OCI-LY7 (cell line): ENCODE results near the gene MIER3. TPM values are rescaled to one million over a fixed set of nuclear protein-coding genes. Genes with fewer than 3 reads are reported as not detected.

Source experiments
- BruUV-seq: library from RNA; stranded (reverse); fragments of 400-500 nt; replicated peaks from 2 replicates; lab custom pipeline; 2021; lab: Mats Ljungman, UMichigan
- CTCF ChIA-PET: fragments of 300-600 bp; sonication (Branson Sonifier 250); formaldehyde crosslinking; loops from one replicate; lab custom pipeline; 2022; ENCODE audit warnings: antibody characterized with exemption; ENCODE audit not compliant: unreplicated experiment; lab: Charles Lee
- POLR2A ChIA-PET: fragments of 300-600 bp; sonication (Branson Sonifier 250); formaldehyde crosslinking; loops from one replicate; lab custom pipeline; 2022; ENCODE audit warnings: antibody characterized with exemption; lab: Charles Lee
- DNase-seq: peaks from one replicate; pipeline ENCODE4 v3.0.0-alpha.2; 2015; ENCODE audit warnings: low spot score
- H2AFZ ChIP-seq: fragments of 200-600 bp; sonication (generic), shearing (Covaris generic); 2 replicates; pipeline ENCODE4 v1.6.1; 2014; ENCODE audit warnings: mild to moderate bottlenecking, antibody characterized with exemption, low read length, moderate library complexity
- H3K27ac ChIP-seq: fragments of 200-600 bp; sonication (generic); 2 replicates; pipeline ENCODE4 v1.5.1; 2014; ENCODE audit warnings: mixed run types, low read depth, mild to moderate bottlenecking, moderate library complexity, low read length, inconsistent platforms; ENCODE audit not compliant: poor library complexity, severe bottlenecking
- H3K36me3 ChIP-seq: fragments of 200-600 bp; sonication (generic); 2 replicates; pipeline ENCODE4 v1.6.1; 2014; ENCODE audit warnings: mild to moderate bottlenecking, antibody characterized with exemption, low read length, moderate library complexity, mixed read lengths; ENCODE audit not compliant: insufficient read depth
- H3K4me1 ChIP-seq: fragments of 200-600 bp; sonication (generic); 2 replicates; pipeline ENCODE4 v1.5.1; 2014; ENCODE audit warnings: mild to moderate bottlenecking, low read length; ENCODE audit not compliant: insufficient read depth, poor library complexity, severe bottlenecking
- H3K4me2 ChIP-seq: fragments of 200-600 bp; sonication (generic); 2 replicates; pipeline ENCODE4 v1.6.1; 2014; ENCODE audit warnings: mild to moderate bottlenecking, low read length
- H3K4me3 ChIP-seq: fragments of 200-600 bp; sonication (generic); 2 replicates; pipeline ENCODE4 v1.5.1; 2014; ENCODE audit warnings: mild to moderate bottlenecking, low read depth, low read length; ENCODE audit not compliant: poor library complexity, severe bottlenecking
- H3K79me2 ChIP-seq: fragments of 200-600 bp; sonication (generic); 2 replicates; pipeline ENCODE4 v1.6.1; 2016; ENCODE audit warnings: low read depth, mild to moderate bottlenecking, low read length, moderate library complexity, mixed read lengths; ENCODE audit not compliant: insufficient read depth
- H3K9me2 ChIP-seq: fragments of 200-600 bp; sonication (generic); 2 replicates; pipeline ENCODE4 v1.6.1; 2016; ENCODE audit warnings: mild to moderate bottlenecking, low read length, mixed read lengths; ENCODE audit not compliant: insufficient read depth
- H3K9me3 ChIP-seq: fragments of 200-600 bp; sonication (generic); 2 replicates; pipeline ENCODE4 v1.6.1; 2014; ENCODE audit warnings: mild to moderate bottlenecking, mixed run types, low read length, mixed read lengths
- H4K20me1 ChIP-seq: fragments of 200-600 bp; sonication (generic); 2 replicates; pipeline ENCODE4 v1.6.1; 2014; ENCODE audit warnings: mild to moderate bottlenecking, antibody characterized with exemption, low read length, moderate library complexity, mixed read lengths; ENCODE audit not compliant: insufficient read depth
- EZH2phosphoT487 ChIP-seq: fragments of 200-600 bp; sonication (generic); IDR thresholded peaks from 2 replicates; pipeline ENCODE4 v1.6.1; 2018; ENCODE audit warnings: low read depth, borderline replicate concordance, mild to moderate bottlenecking, mixed run types, antibody characterized with exemption, low read length, moderate library complexity, mixed read lengths
- intact Hi-C: fragments of 100-400 bp; cut with micrococcal nuclease; formaldehyde crosslinking; loops from one replicate; pipeline ENCODE4 v1.10.0; 2022; ENCODE audit not compliant: unreplicated experiment
- total RNA-seq, 2 experiments: library from RNA; depleted of rRNA in 1 of 2; stranded (reverse); fragments of >200 nt in 1 of 2; shearing (Covaris generic) in 1 of 2; gene quantifications; 2 replicates each; pipeline ENCODE4 v1.2.3, GENCODE V29; 2014 to 2022
- TF ChIP-seq, protein P1 (sequence below): fragments of 200-600 bp; sonication (generic); conservative IDR thresholded peaks from 2 replicates; pipeline ENCODE4 v1.5.1; 2014; ENCODE audit warnings: mild to moderate bottlenecking, antibody characterized with exemption, low read length, moderate library complexity, mixed read lengths

The MIER3 gene
- total RNA-seq, 2 experiments from 2014 or later, result 12.6 to 29.2 TPM

DNA sequence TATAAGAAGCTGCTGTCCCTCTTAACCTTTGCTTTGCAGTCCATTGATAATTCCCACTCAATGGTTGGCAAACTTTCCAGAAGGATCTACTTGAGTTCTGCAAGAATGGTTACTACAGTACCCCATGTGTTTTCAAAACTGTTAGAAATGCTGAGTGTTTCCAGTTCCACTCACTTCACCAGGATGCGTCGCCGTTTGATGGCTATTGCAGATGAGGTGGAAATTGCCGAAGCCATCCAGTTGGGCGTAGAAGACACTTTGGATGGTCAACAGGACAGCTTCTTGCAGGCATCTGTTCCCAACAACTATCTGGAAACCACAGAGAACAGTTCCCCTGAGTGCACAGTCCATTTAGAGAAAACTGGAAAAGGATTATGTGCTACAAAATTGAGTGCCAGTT is 70.4 kb downstream of the MIER3 start:
- peaks cover 100% of the 10 kb centered on the region for H3K36me3 ChIP-seq
- H3K4me2 ChIP-seq, result no peak overlapping the region
- intact Hi-C loops, result no loop called here
- no peak for DNase-seq
- no peak overlapping the region for H3K27ac ChIP-seq
- no peaks in the 10 kb centered on the region for H3K9me3 ChIP-seq
- H3K9me2 ChIP-seq, result no peaks in the 10 kb centered on the region
- no peaks in the 10 kb centered on the region for H3K4me1 ChIP-seq
- no TSS peak for BruUV-seq
- no peaks in the 10 kb centered on the region for H4K20me1 ChIP-seq
- TF ChIP-seq, protein P1, sequence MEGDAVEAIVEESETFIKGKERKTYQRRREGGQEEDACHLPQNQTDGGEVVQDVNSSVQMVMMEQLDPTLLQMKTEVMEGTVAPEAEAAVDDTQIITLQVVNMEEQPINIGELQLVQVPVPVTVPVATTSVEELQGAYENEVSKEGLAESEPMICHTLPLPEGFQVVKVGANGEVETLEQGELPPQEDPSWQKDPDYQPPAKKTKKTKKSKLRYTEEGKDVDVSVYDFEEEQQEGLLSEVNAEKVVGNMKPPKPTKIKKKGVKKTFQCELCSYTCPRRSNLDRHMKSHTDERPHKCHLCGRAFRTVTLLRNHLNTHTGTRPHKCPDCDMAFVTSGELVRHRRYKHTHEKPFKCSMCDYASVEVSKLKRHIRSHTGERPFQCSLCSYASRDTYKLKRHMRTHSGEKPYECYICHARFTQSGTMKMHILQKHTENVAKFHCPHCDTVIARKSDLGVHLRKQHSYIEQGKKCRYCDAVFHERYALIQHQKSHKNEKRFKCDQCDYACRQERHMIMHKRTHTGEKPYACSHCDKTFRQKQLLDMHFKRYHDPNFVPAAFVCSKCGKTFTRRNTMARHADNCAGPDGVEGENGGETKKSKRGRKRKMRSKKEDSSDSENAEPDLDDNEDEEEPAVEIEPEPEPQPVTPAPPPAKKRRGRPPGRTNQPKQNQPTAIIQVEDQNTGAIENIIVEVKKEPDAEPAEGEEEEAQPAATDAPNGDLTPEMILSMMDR, result no peak
- TF ChIP-seq EZH2phosphoT487, result no peak
- CTCF ChIA-PET, result no interaction called here
- no peak overlapping the region for H2AFZ ChIP-seq
- no peaks in the 10 kb centered on the region for H3K79me2 ChIP-seq
- POLR2A ChIA-PET, result interaction anchor here (0.7 to 0.8 kb wide), 2 partner anchors 16 to 555 kb away, joined by 3 read pairs; no protein-coding TSS in a partner anchor
- no peak overlapping the region for H3K4me3 ChIP-seq

DNA sequence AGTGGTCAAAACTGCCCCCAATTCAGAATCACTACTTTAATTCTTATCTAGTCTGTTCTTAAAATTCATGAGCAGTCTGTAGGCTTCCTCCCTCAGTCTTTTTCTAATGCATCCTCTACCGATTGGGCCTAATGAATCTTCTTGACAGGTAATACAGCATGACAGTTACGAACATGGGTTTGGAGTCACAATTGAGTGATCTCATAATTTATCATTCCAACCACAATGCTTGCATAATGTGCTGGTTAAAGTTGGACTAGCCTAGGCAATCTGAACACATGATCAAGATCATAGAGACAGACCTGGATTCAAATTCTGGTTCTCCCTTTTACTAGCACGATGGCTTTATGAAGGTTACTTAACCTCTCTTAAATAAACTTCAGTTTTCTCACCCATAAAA is 75.6 kb downstream of the MIER3 start:
- no TSS peak for BruUV-seq
- POLR2A ChIA-PET, result no interaction called here
- no peak for TF ChIP-seq EZH2phosphoT487
- TF ChIP-seq, protein P1, result no peak
- Histone ChIP-seq H2AFZ (no peak overlapping the region), H3K4me3 (no peak overlapping the region), H3K4me2 (no peak overlapping the region), H3K9me2 (no peaks in the 10 kb centered on the region), H3K79me2 (no peaks in the 10 kb centered on the region), H3K36me3 (peaks cover 99% of the 10 kb centered on the region), H3K4me1 (no peaks in the 10 kb centered on the region), H3K27ac (no peak overlapping the region), H3K9me3 (no peaks in the 10 kb centered on the region), H4K20me1 (no peaks in the 10 kb centered on the region)
- no peak for DNase-seq
- intact Hi-C loops, result no loop called here
- CTCF ChIA-PET, result no interaction called here

DNA sequence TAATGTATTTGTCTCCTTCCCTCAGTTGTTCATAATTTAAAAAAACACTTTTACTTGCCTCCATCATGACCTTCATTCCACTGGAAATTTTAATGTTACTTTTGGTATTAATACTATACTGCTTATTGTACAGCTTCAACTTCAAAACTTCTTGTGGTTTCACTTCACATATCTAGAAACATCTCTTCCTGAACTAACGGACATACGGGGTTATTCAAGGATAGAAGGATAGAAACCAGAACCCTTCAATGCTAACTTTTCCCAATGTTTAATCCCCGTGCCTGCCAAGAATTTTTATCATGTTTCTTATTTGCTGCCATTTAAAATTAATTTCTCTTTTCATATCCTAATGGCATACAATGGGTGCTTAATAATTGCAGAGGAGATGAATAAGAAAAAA is 78.9 kb downstream of the MIER3 start:
- no peak overlapping the region for H3K4me3 ChIP-seq
- CTCF ChIA-PET, result no interaction called here
- no peaks in the 10 kb centered on the region for H4K20me1 ChIP-seq
- no peaks in the 10 kb centered on the region for H3K4me1 ChIP-seq
- TF ChIP-seq EZH2phosphoT487, result no peak
- TF ChIP-seq, protein P1, result no peak
- no peak overlapping the region for H3K27ac ChIP-seq
- no peak overlapping the region for H3K4me2 ChIP-seq
- H3K9me3 ChIP-seq, result no peaks in the 10 kb centered on the region
- H2AFZ ChIP-seq, result no peak overlapping the region
- no peaks in the 10 kb centered on the region for H3K79me2 ChIP-seq
- no peak for DNase-seq
- POLR2A ChIA-PET, result interaction anchor here (0.6 kb wide), 1 partner anchor 274 kb away, joined by 4 read pairs; no protein-coding TSS in a partner anchor
- no TSS peak for BruUV-seq
- intact Hi-C loops, result no loop called here
- H3K36me3 ChIP-seq, result peaks cover 96% of the 10 kb centered on the region
- H3K9me2 ChIP-seq, result no peaks in the 10 kb centered on the region
